Panc1 (cell line): ENCODE measurements around the gene SMIM36.

Source experiments
- TCF7L2 ChIP-seq: IDR thresholded peaks from 2 replicates; pipeline ENCODE4 v1.6.1; 2011; ENCODE audit warnings: mild to moderate bottlenecking, low read depth, low read length, inconsistent platforms
- TF ChIP-seq, protein P1 (sequence below): fragments of 450-650 bp; IDR thresholded peaks from 2 replicates; pipeline ENCODE4 v1.5.1; 2017; ENCODE audit warnings: mild to moderate bottlenecking

DNA sequence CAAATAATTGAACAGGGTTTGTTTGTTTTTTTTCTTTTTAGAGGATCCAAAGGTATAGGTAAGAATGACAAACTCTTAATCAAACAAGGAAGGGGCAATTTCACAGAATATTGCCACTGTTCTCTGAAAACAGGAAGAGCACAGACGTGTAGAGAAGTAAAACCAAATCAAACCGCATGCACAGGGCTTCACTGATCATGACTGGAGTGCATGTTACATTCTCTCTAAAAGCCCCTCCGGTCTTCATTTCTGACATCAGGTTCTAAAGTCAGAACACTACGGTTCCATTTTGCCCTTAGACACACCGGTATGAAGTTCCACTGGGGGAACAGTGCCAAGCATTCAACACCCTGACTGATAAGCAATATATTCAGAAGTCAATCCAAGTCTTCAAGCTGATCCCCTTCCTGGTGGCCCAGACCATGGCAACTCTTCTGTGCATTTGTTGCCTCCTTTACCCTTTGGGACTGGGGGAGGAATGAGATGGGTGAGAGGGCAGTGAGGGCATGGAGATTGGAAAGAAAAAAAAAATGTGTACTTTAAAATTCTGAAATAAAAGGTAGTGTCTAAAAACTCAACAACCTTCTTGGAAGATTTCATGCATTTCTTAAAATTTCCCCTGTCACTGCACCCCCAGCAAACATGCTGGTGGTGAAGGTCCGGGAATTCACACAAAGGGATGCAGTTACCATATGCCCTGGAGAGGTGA, 91.0 kb downstream of the SMIM36 start:
- no peak for TF ChIP-seq TCF7L2
- TF ChIP-seq, protein P1, sequence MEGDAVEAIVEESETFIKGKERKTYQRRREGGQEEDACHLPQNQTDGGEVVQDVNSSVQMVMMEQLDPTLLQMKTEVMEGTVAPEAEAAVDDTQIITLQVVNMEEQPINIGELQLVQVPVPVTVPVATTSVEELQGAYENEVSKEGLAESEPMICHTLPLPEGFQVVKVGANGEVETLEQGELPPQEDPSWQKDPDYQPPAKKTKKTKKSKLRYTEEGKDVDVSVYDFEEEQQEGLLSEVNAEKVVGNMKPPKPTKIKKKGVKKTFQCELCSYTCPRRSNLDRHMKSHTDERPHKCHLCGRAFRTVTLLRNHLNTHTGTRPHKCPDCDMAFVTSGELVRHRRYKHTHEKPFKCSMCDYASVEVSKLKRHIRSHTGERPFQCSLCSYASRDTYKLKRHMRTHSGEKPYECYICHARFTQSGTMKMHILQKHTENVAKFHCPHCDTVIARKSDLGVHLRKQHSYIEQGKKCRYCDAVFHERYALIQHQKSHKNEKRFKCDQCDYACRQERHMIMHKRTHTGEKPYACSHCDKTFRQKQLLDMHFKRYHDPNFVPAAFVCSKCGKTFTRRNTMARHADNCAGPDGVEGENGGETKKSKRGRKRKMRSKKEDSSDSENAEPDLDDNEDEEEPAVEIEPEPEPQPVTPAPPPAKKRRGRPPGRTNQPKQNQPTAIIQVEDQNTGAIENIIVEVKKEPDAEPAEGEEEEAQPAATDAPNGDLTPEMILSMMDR, result no peak
